K562 (cell line): ENCODE results near the gene MBOAT7. TPM values are rescaled to one million over a fixed set of nuclear protein-coding genes. Genes with fewer than 3 reads are reported as not detected.

ENCODE experiments used
- AFF4 ChIP-seq: sonication (generic); formaldehyde crosslinking; IDR thresholded peaks from 2 replicates; pipeline ENCODE4 v1.8.0; 2023; ENCODE audit warnings: mild to moderate bottlenecking, missing genetic modification reagents
- CHAMP1 ChIP-seq: fragments of 450-650 bp; IDR thresholded peaks from 2 replicates; pipeline ENCODE4 v1.6.1; 2016; ENCODE audit warnings: mild to moderate bottlenecking
- CHD2 ChIP-seq: IDR thresholded peaks from 2 replicates; pipeline ENCODE4 v1.6.1; 2011; ENCODE audit warnings: low read depth, low read length
- CREB3L1 ChIP-seq: fragments of 450-650 bp; IDR thresholded peaks from 2 replicates; pipeline ENCODE4 v1.6.1; 2014; ENCODE audit warnings: low read depth, mild to moderate bottlenecking, moderate library complexity, borderline replicate concordance
- CREM ChIP-seq: IDR thresholded peaks from 2 replicates; pipeline ENCODE4 v1.6.1; 2014; ENCODE audit warnings: antibody characterized with exemption, low read depth
- CTBP1 ChIP-seq: fragments of 450-650 bp; IDR thresholded peaks from 2 replicates; pipeline ENCODE4 v1.6.1; 2016; ENCODE audit warnings: borderline replicate concordance
- HES1 ChIP-seq: fragments of 450-650 bp; IDR thresholded peaks from 2 replicates; pipeline ENCODE4 v1.6.1; 2016; ENCODE audit warnings: low read depth, mild to moderate bottlenecking, moderate library complexity
- LEF1 ChIP-seq: fragments of 450-650 bp; IDR thresholded peaks from 2 replicates; pipeline ENCODE4 v1.6.1; 2016; ENCODE audit warnings: mild to moderate bottlenecking
- MNT ChIP-seq, 2 experiments: fragments of 450-650 bp; conservative IDR thresholded peaks; 2 replicates each; pipeline ENCODE4 v1.6.1; 2017; ENCODE audit warnings: mild to moderate bottlenecking in 2 of 2, moderate library complexity in 2 of 2
- NFIC ChIP-seq: fragments of 450-650 bp; IDR thresholded peaks from 2 replicates; pipeline ENCODE4 v1.6.1; 2017; ENCODE audit warnings: mild to moderate bottlenecking, inconsistent platforms
- PKNOX1 ChIP-seq: fragments of 450-650 bp; IDR thresholded peaks from 2 replicates; pipeline ENCODE4 v1.6.1; 2016
- SNIP1 ChIP-seq: fragments of 450-650 bp; IDR thresholded peaks from 2 replicates; pipeline ENCODE4 v1.7.1; 2017; ENCODE audit warnings: low read depth, mild to moderate bottlenecking
- ZBTB43 ChIP-seq: sonication (generic); formaldehyde crosslinking; IDR thresholded peaks from 2 replicates; pipeline ENCODE4 v1.8.0; 2023; ENCODE audit warnings: mild to moderate bottlenecking, missing genetic modification reagents
- ZNF408 ChIP-seq: fragments of 250-450 bp; sonication (Bioruptor Pico); IDR thresholded peaks from 2 replicates; pipeline ENCODE4 v1.4.0; 2020; ENCODE audit warnings: low read depth, mild to moderate bottlenecking, moderate library complexity
- ZSCAN29 ChIP-seq: fragments of 450-650 bp; IDR thresholded peaks from 2 replicates; pipeline ENCODE4 v1.6.1; 2017
- polyA plus RNA-seq, 8 experiments: library from polyadenylated mRNA; depleted of rRNA in 4 of 8; stranded (reverse) in 5 of 8; unstranded in 3 of 8; fragments of >200 nt; fragmentation: Nextera tagmentation in 2 of 8; fragmentation: Illumina TruSeq in 1 of 8; extraction: Ambion mirVana in 2 of 8; extraction: Trizol in 1 of 8; gene quantifications; 2 replicates each; pipeline versions ENCODE4 v1.2.1 to v1.2.3, GENCODE V29; 2011 to 2014; ENCODE audit warnings: inconsistent platforms in 1 of 8, missing spikeins in 1 of 8
- total RNA-seq, 7 experiments: library from RNA; depleted of rRNA in 6 of 7; stranded (reverse); fragments of >200 nt in 6 of 7; fragmentation: Illumina TruSeq in 2 of 7; extraction: Trizol in 2 of 7; gene quantifications; 2 replicates each; pipeline versions ENCODE4 v1.2.1 to v1.2.3, GENCODE V29; 2011 to 2021; ENCODE audit warnings: low replicate concordance in 1 of 7

The MBOAT7 gene
- total and polyA plus RNA-seq, 9 of the 15 experiments (the other 6 are each of a cell fraction or from before 2014, with no cell fraction given), result 1.4 to 153 (median 56.1) TPM

GRCh38 chr19:54209811-54210494 is 20.6 kb upstream of the MBOAT7 start (continued):
- peak; percentile 62 to 81 for TF ChIP-seq MNT (conservative IDR thresholded peaks at IDR 0.05)
- peak; percentile 76; the same call in 1 of the 2 replicates for TF ChIP-seq AFF4 (CRISPR knock-in tag)
- peak; percentile 97 for TF ChIP-seq NFIC
- peak; percentile 51 for TF ChIP-seq PKNOX1
- peak; percentile 75; the same call in 1 of the 2 replicates for TF ChIP-seq LEF1
- TF ChIP-seq HES1, result peak; percentile 90
- no peak for TF ChIP-seq CREB3L1
- peak; percentile 52; the same call in 1 of the 2 replicates for TF ChIP-seq ZBTB43 (CRISPR knock-in tag)
- no peak for TF ChIP-seq CHAMP1
- no peak for TF ChIP-seq SNIP1
- TF ChIP-seq ZNF408 (CRISPR knock-in tag), result no peak
- peak; percentile 28 for TF ChIP-seq CHD2
- TF ChIP-seq ZSCAN29, result peak; percentile 54; the same call in 1 of the 2 replicates
- TF ChIP-seq CREM, result 0 out of 2 replicates have a peak, but pooled peaks have one; percentile 29
- TF ChIP-seq CTBP1, result peak; percentile 83
